Ishikawa (cell line): ENCODE measurements around the gene ZNHIT1.

ENCODE experiments used
- RAD21 ChIP-seq: IDR thresholded peaks from 2 replicates; pipeline ENCODE4 v1.6.1; 2012; ENCODE audit warnings: low read depth
- REST ChIP-seq: IDR thresholded peaks from 2 replicates; pipeline ENCODE4 v1.6.1; 2012; ENCODE audit warnings: low read depth, mild to moderate bottlenecking
- TCF12 ChIP-seq: IDR thresholded peaks from 2 replicates; pipeline ENCODE4 v1.6.1; 2012; ENCODE audit warnings: low read depth

DNA sequence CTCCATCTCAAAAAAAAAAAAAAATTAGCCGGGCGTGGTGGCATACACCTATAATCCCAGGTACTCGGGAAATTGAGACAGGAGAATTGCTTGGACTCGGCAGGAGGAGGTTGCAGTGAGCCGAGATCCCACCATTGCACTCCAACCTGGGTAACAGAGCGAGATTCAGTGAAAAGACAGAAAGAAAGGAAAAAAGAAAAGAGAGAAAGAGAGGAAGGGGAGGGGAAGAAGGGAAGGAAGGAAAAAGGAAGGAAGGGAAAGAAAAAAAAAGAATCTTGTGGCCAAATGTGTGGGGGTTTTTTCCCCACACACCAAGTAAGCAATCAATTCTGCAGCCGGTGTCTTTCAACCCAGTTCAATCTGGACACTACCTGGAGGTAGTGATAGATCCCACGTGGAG, 28.9 kb upstream of the ZNHIT1 start:
- no peak for TF ChIP-seq RAD21
- no peak for TF ChIP-seq REST
- TF ChIP-seq TCF12, result no peak
